Activated B cell treated with CpG ODN at 0.5 μM for 24 hours (primary cell): Measurements from ENCODE around the gene PCSK1N. TPM values are rescaled to one million over a fixed set of nuclear protein-coding genes. Genes with fewer than 3 reads are reported as not detected.

ENCODE experiments used
- ATAC-seq: fragments of 200-7000 bp; cut with Tn5 transposase; one replicate; pipeline ENCODE4 v1.10.0; 2021; ENCODE audit warnings: low read depth, mild to moderate bottlenecking, moderate library complexity
- CTCF ChIA-PET: fragments of 350-600 bp; sonication (Branson Sonifier 250); formaldehyde crosslinking; loops from one replicate; lab custom pipeline; 2021; ENCODE audit warnings: antibody characterized with exemption; lab: Charles Lee
- POLR2A ChIA-PET: fragments of 350-600 bp; sonication (Branson Sonifier 250); formaldehyde crosslinking; loops from one replicate; lab custom pipeline; 2021; ENCODE audit warnings: antibody characterized with exemption; lab: Charles Lee
- DNase-seq: peaks from one replicate; pipeline ENCODE4 v3.0.0; 2022
- H3K27ac Mint-ChIP-seq: one replicate; pipeline ENCODE4 v1.8.0; 2020; ENCODE audit warnings: mixed read lengths
- H3K27me3 Mint-ChIP-seq: one replicate; pipeline ENCODE4 v1.8.0; 2021; ENCODE audit warnings: mixed read lengths
- H3K36me3 Mint-ChIP-seq: one replicate; pipeline ENCODE4 v1.8.0; 2021; ENCODE audit warnings: low read depth, mixed read lengths
- H3K4me1 Mint-ChIP-seq: one replicate; pipeline ENCODE4 v1.8.0; 2021; ENCODE audit warnings: mixed read lengths
- H3K4me3 Mint-ChIP-seq: one replicate; pipeline ENCODE4 v1.8.0; 2020; ENCODE audit warnings: mild to moderate bottlenecking, mixed read lengths
- H3K9me3 Mint-ChIP-seq: one replicate; pipeline ENCODE4 v1.8.0; 2020; ENCODE audit warnings: mixed read lengths
- CTCF ChIP-seq: fragments of 200-600 bp; IDR thresholded peaks from one replicate; pipeline ENCODE4 v1.8.0; 2022; ENCODE audit warnings: antibody characterized with exemption, mild to moderate bottlenecking
- intact Hi-C: fragments of 100-400 bp; cut with micrococcal nuclease; formaldehyde crosslinking; loops from one replicate; pipeline ENCODE4 v1.15.1; 2024
- total RNA-seq: library from RNA; stranded (reverse); gene quantifications from 2 replicates; pipeline ENCODE4 v1.2.3, GENCODE V29; 2022

PCSK1N gene
- total RNA-seq, 1 donor from 2014 or later = not detected

GRCh38 chrX:48785186-48785539 lies 50.2 kb downstream of the PCSK1N start:
- no peak for ATAC-seq
- DNase-seq = no peak
- Mint-ChIP-seq H3K27me3 (peaks cover 17% of the 10 kb centered on the region), H3K4me1 (no peaks in the 10 kb centered on the region), H3K4me3 (no peak overlapping the region), H3K9me3 (no peaks in the 10 kb centered on the region), H3K27ac (no peak overlapping the region), H3K36me3 (no peaks in the 10 kb centered on the region)
- ChIA-PET CTCF (no interaction called here), POLR2A (no interaction called here)
- TF ChIP-seq CTCF = no peak
- intact Hi-C loops = no loop called here

GRCh38 chrX:48784726-48785125 lies 50.7 kb downstream of the PCSK1N start:
- intact Hi-C loops = no loop called here

GRCh38 chrX:48782795-48783194 lies 52.6 kb downstream of the PCSK1N start:
- no peak for ATAC-seq
- CTCF ChIA-PET = no interaction called here

More at GRCh38 chrX:48784726-48785125, 50.7 kb downstream of the PCSK1N start:
- ChIA-PET POLR2A (no interaction called here), CTCF (no interaction called here)
- ATAC-seq = no peak
- peaks cover 17% of the 10 kb centered on the region for H3K27me3 Mint-ChIP-seq
- no peak overlapping the region for H3K27ac Mint-ChIP-seq
- no peaks in the 10 kb centered on the region for H3K4me1 Mint-ChIP-seq
- no peaks in the 10 kb centered on the region for H3K36me3 Mint-ChIP-seq
- DNase-seq = no peak
- H3K9me3 Mint-ChIP-seq = no peaks in the 10 kb centered on the region
- TF ChIP-seq CTCF = no peak
- H3K4me3 Mint-ChIP-seq = no peak overlapping the region

GRCh38 chrX:48782216-48782615 lies 53.2 kb downstream of the PCSK1N start:
- Mint-ChIP-seq H3K27ac (no peak overlapping the region), H3K36me3 (no peaks in the 10 kb centered on the region), H3K27me3 (peaks cover 11% of the 10 kb centered on the region), H3K4me3 (no peak overlapping the region), H3K4me1 (no peaks in the 10 kb centered on the region), H3K9me3 (no peaks in the 10 kb centered on the region)
- POLR2A ChIA-PET = no interaction called here
- intact Hi-C loops = no loop called here
- CTCF ChIA-PET = no interaction called here
- ATAC-seq (no peak), DNase-seq (no peak)
- TF ChIP-seq CTCF = no peak

More at GRCh38 chrX:48782795-48783194, 52.6 kb downstream of the PCSK1N start:
- POLR2A ChIA-PET = no interaction called here
- no peak for DNase-seq
- intact Hi-C loops = no loop called here
- Mint-ChIP-seq H3K27ac (no peak overlapping the region), H3K9me3 (no peaks in the 10 kb centered on the region), H3K4me1 (no peaks in the 10 kb centered on the region), H3K4me3 (no peak overlapping the region), H3K36me3 (no peaks in the 10 kb centered on the region), H3K27me3 (peaks cover 13% of the 10 kb centered on the region)
- TF ChIP-seq CTCF = no peak

DNA sequence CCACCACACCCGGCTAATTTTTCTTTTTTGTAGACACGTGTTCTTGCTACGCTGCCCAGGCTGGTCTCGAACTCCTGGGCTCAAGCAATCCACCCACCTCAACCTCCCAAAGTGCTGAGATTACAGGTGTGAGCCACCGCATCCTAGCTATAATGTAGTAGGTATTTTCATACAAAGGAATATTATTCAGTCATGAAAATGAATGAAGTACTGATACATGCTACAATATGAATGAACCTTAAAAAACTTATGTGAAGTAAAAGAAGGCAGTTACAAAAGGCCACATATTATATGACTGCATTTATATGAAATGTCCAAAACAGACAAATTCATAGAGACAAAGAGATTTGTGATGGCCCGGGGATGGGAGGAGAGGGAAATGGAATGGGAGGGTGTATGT lies 53.7 kb downstream of the PCSK1N start:
- peaks cover 6% of the 10 kb centered on the region for H3K27me3 Mint-ChIP-seq
- intact Hi-C loops = no loop called here
- H3K4me3 Mint-ChIP-seq = no peak overlapping the region
- no peaks in the 10 kb centered on the region for H3K4me1 Mint-ChIP-seq
- ATAC-seq (no peak), DNase-seq (no peak)
- H3K9me3 Mint-ChIP-seq = no peaks in the 10 kb centered on the region
- ChIA-PET POLR2A (no interaction called here), CTCF (no interaction called here)
- H3K27ac Mint-ChIP-seq = no peak overlapping the region
- H3K36me3 Mint-ChIP-seq = no peaks in the 10 kb centered on the region
- no peak for TF ChIP-seq CTCF

Other genes starting within 250 kb of the PCSK1N start
- 73.4 and 75.8 TPM in 2 replicates for gene WDR13, start 238.1 kb downstream of the PCSK1N start, total RNA-seq
- 101 and 102 TPM in 2 replicates for gene WAS, start 151.8 kb downstream of the PCSK1N start, total RNA-seq
- 9.1 and 10.8 TPM in 2 replicates for gene SUV39H1, start 138.9 kb downstream of the PCSK1N start, total RNA-seq
- gene GLOD5, start 73.9 kb downstream of the PCSK1N start, total RNA-seq = not detected in 2 replicates
- gene GATA1, start 49.0 kb downstream of the PCSK1N start, total RNA-seq = not detected in 2 replicates
- 139 and 144 TPM in 2 replicates for gene HDAC6, start 33.5 kb downstream of the PCSK1N start, total RNA-seq
- gene ERAS, start 9.1 kb downstream of the PCSK1N start, total RNA-seq = not detected in 2 replicates
- 47.8 and 52.6 TPM in 2 replicates for gene TIMM17B, start 62.2 kb upstream of the PCSK1N start, total RNA-seq
- 81.6 and 91.5 TPM in 2 replicates for gene PQBP1, start 62.3 kb upstream of the PCSK1N start, total RNA-seq
- 17.3 and 18.4 TPM in 2 replicates for gene SLC35A2, start 76.0 kb upstream of the PCSK1N start, total RNA-seq
- gene PIM2, start 83.4 kb upstream of the PCSK1N start, total RNA-seq = 321 and 351 TPM in 2 replicates
- gene OTUD5, start 122.0 kb upstream of the PCSK1N start, total RNA-seq = 76.0 and 78.1 TPM in 2 replicates
- gene KCND1, start 136.2 kb upstream of the PCSK1N start, total RNA-seq = 0.66 and 1.8 TPM in 2 replicates
- gene GRIPAP1, start 166.7 kb upstream of the PCSK1N start, total RNA-seq = 97.3 and 117 TPM in 2 replicates
- gene TFE3, start 207.7 kb upstream of the PCSK1N start, total RNA-seq = 31.1 and 33.3 TPM in 2 replicates
- gene CCDC120, start 223.4 kb upstream of the PCSK1N start, total RNA-seq = 7.9 and 8.9 TPM in 2 replicates
- 10.6 and 11.6 TPM in 2 replicates for gene PRAF2, start 238.4 kb upstream of the PCSK1N start, total RNA-seq
- gene WDR45, start 244.3 kb upstream of the PCSK1N start, total RNA-seq = 48.8 and 55.8 TPM in 2 replicates